ENCODE data around the gene UGT2B17.
"Not testable (repeated sequence)": the region's sequence is repeated elsewhere in the genome, so short reads cannot be mapped to it uniquely, and the experiment has no call there.

GRCh38 chr4:68505452-68505851, 70.7 kb downstream of the UGT2B17 start:
- TF ChIP-seq CTCF (IDR thresholded peaks at IDR 0.05; ENCODE audit: extremely low read depth in 1 of 2, insufficient read depth in 1 of 2, low read depth in 1 of 2, low read length in 2 of 2); EZH2 (IDR thresholded peaks at IDR 0.05; ENCODE audit: borderline replicate concordance, low read depth, low read length, severe bottlenecking): not testable (repeated sequence)

Measured in endothelial cell of umbilical vein (primary cell).